ENCODE measurements around the gene NXPE2.
"Not testable (repeated sequence)": the region's sequence is repeated elsewhere in the genome, so short reads cannot be mapped to it uniquely, and the experiment has no call there.

Gene NXPE2

GRCh38 chr11:114678125-114679036 is at the start of gene NXPE2:
TSS of gene NXPE2 (plus strand) at chr11:114678527. CDS start at chr11:114678576, 49 bp downstream.
- no peak within 1 kb of the TSS for H3K4me3 ChIP-seq (ENCODE audit: low read length)
- no peaks in the 10 kb centered on the region for H3K4me1 ChIP-seq (ENCODE audit: control insufficient read depth, insufficient read depth, low read length)
- no peaks in the 10 kb centered on the region for H3K36me3 ChIP-seq (ENCODE audit: control insufficient read depth, insufficient read depth, low read length)
- no peaks in the 10 kb centered on the region for H3K27me3 ChIP-seq (ENCODE audit: control insufficient read depth, insufficient read depth, low read length)
- no peak within 1 kb of the TSS for H3K9ac ChIP-seq (ENCODE audit: low read length)
- H3K27ac ChIP-seq (ENCODE audit: low read depth, low read length) = no peak within 1 kb of the TSS

GRCh38 chr11:114631445-114631965 is 46.8 kb upstream of the NXPE2 start:
- not testable (repeated sequence) for H3K36me3 ChIP-seq (ENCODE audit: control insufficient read depth, insufficient read depth, low read length); H3K4me1 ChIP-seq (ENCODE audit: control insufficient read depth, insufficient read depth, low read length); H3K4me3 ChIP-seq (ENCODE audit: low read length); H3K27me3 ChIP-seq (ENCODE audit: control insufficient read depth, insufficient read depth, low read length); H3K27ac ChIP-seq (ENCODE audit: low read depth, low read length); H3K9ac ChIP-seq (ENCODE audit: low read length)

DNA sequence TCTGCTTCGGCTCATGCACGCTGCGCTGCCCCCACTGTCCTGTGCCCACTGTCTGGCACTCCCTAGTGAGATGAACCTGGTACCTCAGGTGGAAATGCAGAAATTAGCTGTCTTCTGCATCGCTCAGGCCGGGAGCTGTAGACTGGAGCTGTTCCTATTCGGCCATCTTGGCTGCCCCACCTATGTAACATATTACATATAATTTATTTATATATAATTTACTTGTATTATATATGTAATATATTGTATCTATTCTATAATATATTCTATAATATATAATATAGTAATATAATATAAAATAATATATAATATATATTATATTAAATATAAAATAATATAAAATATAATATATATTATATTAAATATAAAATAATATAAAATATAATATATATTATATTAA is 38.9 kb upstream of the NXPE2 start:
- not testable (repeated sequence) for H3K27ac ChIP-seq (ENCODE audit: low read depth, low read length); H3K4me3 ChIP-seq (ENCODE audit: low read length); H3K27me3 ChIP-seq (ENCODE audit: control insufficient read depth, insufficient read depth, low read length); H3K36me3 ChIP-seq (ENCODE audit: control insufficient read depth, insufficient read depth, low read length); H3K4me1 ChIP-seq (ENCODE audit: control insufficient read depth, insufficient read depth, low read length); H3K9ac ChIP-seq (ENCODE audit: low read length)

- Histone ChIP-seq H3K4me1 (ENCODE audit: control insufficient read depth, insufficient read depth, low read length) (no peaks in the 10 kb centered on the region), H3K27me3 (ENCODE audit: control insufficient read depth, insufficient read depth, low read length) (no peaks in the 10 kb centered on the region), H3K4me3 (ENCODE audit: low read length) (peak overlapping the region; percentile 65), H3K27ac (ENCODE audit: low read depth, low read length) (no peak overlapping the region), H3K36me3 (ENCODE audit: control insufficient read depth, insufficient read depth, low read length) (no peaks in the 10 kb centered on the region), H3K9ac (ENCODE audit: low read length) (peak overlapping the region; percentile 62)
Observed at GRCh38 chr11:114650661-114651060, 27.7 kb upstream of the NXPE2 start.

DNA sequence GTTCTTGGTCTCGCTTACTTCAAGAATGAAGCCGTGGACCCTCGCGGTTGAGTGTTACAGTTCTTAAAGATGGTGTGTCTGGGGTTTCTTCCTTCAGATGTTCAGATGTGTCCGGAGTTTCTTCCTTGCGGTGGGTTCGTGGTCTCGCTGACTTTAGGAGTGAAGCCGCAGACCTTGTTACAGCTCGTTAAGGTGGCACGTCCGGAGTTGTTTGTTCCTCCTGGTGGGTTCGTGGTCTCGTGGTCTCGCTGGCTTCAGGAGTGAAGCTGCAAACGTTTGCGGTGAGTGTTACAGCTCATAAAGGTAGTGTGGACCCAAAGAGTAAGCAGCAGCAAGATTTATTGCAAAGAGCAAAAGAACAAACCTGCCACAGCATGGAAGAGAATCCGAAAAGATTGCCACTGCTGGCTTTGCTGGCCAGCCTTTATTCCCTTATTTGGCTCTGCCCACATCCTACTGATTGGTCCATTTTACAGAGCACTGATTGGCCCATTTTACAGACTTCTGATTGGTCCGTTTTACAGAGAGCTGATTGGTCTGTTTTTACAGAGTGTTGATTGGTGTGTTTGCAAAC is 27.1 kb upstream of the NXPE2 start:
- Histone ChIP-seq H3K27ac (ENCODE audit: low read depth, low read length) (no peak overlapping the region), H3K36me3 (ENCODE audit: control insufficient read depth, insufficient read depth, low read length) (no peaks in the 10 kb centered on the region), H3K4me1 (ENCODE audit: control insufficient read depth, insufficient read depth, low read length) (no peaks in the 10 kb centered on the region), H3K4me3 (ENCODE audit: low read length) (peak overlapping the region; percentile 21), H3K9ac (ENCODE audit: low read length) (no peak overlapping the region), H3K27me3 (ENCODE audit: control insufficient read depth, insufficient read depth, low read length) (no peaks in the 10 kb centered on the region)

GRCh38 chr11:114653148-114653547 is 25.2 kb upstream of the NXPE2 start:
- no peak overlapping the region for H3K27ac ChIP-seq (ENCODE audit: low read depth, low read length)

GRCh38 chr11:114664641-114665040 is 13.7 kb upstream of the NXPE2 start:
- Histone ChIP-seq H3K36me3 (ENCODE audit: control insufficient read depth, insufficient read depth, low read length) (no peaks in the 10 kb centered on the region), H3K27me3 (ENCODE audit: control insufficient read depth, insufficient read depth, low read length) (no peaks in the 10 kb centered on the region), H3K4me1 (ENCODE audit: control insufficient read depth, insufficient read depth, low read length) (no peaks in the 10 kb centered on the region), H3K9ac (ENCODE audit: low read length) (no peak overlapping the region), H3K4me3 (ENCODE audit: low read length) (no peak overlapping the region), H3K27ac (ENCODE audit: low read depth, low read length) (no peak overlapping the region)

More at GRCh38 chr11:114653148-114653547, 25.2 kb upstream of the NXPE2 start:
- Histone ChIP-seq H3K4me1 (ENCODE audit: control insufficient read depth, insufficient read depth, low read length) (no peaks in the 10 kb centered on the region), H3K4me3 (ENCODE audit: low read length) (no peak overlapping the region), H3K36me3 (ENCODE audit: control insufficient read depth, insufficient read depth, low read length) (no peaks in the 10 kb centered on the region), H3K9ac (ENCODE audit: low read length) (no peak overlapping the region), H3K27me3 (ENCODE audit: control insufficient read depth, insufficient read depth, low read length) (no peaks in the 10 kb centered on the region)

DNA sequence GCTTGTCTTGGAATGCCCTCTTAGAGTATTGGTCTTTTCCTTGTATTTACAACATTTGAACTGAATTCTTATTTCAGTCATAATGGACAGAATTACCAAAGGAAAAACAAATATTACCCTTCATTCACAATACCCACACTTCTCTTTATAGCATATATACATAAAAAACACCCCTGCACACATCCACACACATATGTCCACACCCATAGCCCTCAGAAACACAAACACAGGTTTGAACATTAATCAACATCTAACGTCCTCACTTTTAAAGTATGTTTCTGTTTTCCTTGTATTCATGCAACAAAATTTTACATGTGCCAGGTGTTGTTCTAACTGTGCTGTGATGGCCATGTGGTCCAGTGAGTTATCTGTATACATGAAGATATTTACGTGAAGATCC is 11.6 kb upstream of the NXPE2 start:
- no peak overlapping the region for H3K4me3 ChIP-seq (ENCODE audit: low read length)
- H3K36me3 ChIP-seq (ENCODE audit: control insufficient read depth, insufficient read depth, low read length) = no peaks in the 10 kb centered on the region
- no peaks in the 10 kb centered on the region for H3K27me3 ChIP-seq (ENCODE audit: control insufficient read depth, insufficient read depth, low read length)
- H3K9ac ChIP-seq (ENCODE audit: low read length) = no peak overlapping the region
- no peaks in the 10 kb centered on the region for H3K4me1 ChIP-seq (ENCODE audit: control insufficient read depth, insufficient read depth, low read length)
- no peak overlapping the region for H3K27ac ChIP-seq (ENCODE audit: low read depth, low read length)

- H3K27me3 ChIP-seq (ENCODE audit: control insufficient read depth, insufficient read depth, low read length) = no peaks in the 10 kb centered on the region
- no peak overlapping the region for H3K27ac ChIP-seq (ENCODE audit: low read depth, low read length)
- H3K4me1 ChIP-seq (ENCODE audit: control insufficient read depth, insufficient read depth, low read length) = no peaks in the 10 kb centered on the region
- no peaks in the 10 kb centered on the region for H3K36me3 ChIP-seq (ENCODE audit: control insufficient read depth, insufficient read depth, low read length)
- no peak overlapping the region for H3K9ac ChIP-seq (ENCODE audit: low read length)
- no peak overlapping the region for H3K4me3 ChIP-seq (ENCODE audit: low read length)
Observed at GRCh38 chr11:114668109-114668508, 10.2 kb upstream of the NXPE2 start.

DNA sequence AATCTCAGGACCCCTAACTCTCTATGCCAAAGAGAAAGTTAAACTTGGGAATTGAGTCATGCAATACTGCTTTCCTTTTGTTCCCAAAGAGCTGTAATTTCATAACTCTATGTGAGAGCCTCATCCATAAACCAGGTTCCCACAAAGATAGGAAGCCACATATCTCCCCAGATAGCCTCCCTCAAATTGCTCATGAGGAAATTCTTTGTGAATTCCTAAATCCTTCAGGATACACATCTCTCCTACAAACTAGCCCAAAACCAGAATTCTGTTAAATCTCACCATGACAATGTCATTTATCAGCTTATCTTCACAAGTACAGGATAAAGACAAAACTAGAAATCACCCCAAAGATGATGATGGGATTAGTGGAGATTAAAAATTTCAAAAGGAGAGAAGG is 4.7 kb upstream of the NXPE2 start:
- Histone ChIP-seq H3K27me3 (ENCODE audit: control insufficient read depth, insufficient read depth, low read length) (no peaks in the 10 kb centered on the region), H3K9ac (ENCODE audit: low read length) (no peak overlapping the region), H3K27ac (ENCODE audit: low read depth, low read length) (no peak overlapping the region), H3K4me1 (ENCODE audit: control insufficient read depth, insufficient read depth, low read length) (no peaks in the 10 kb centered on the region), H3K4me3 (ENCODE audit: low read length) (no peak overlapping the region), H3K36me3 (ENCODE audit: control insufficient read depth, insufficient read depth, low read length) (no peaks in the 10 kb centered on the region)

GRCh38 chr11:114679505-114679904 is 1.2 kb downstream of the NXPE2 start:
- H3K9ac ChIP-seq (ENCODE audit: low read length) = no peak overlapping the region

DNA sequence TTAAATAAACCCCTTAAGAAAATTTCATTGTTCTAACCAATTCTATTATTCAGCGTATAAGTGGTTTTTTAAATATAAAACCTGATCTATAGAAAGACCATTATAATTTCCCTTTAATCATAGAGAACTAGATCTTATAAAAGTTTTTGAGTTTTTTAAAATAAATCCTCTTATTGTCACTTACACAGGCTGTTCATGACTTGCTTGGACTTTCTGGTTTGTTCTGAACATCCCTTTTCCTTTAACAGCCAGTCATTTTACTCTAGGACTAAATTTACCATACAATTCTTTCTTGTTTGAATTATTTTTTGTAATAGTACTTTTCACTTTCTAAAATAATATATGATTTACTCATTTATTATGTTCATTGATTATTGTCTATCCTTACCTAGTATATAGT is 4.7 kb downstream of the NXPE2 start:
- Histone ChIP-seq H3K27ac (ENCODE audit: low read depth, low read length) (no peak overlapping the region), H3K36me3 (ENCODE audit: control insufficient read depth, insufficient read depth, low read length) (no peaks in the 10 kb centered on the region), H3K4me3 (ENCODE audit: low read length) (no peak overlapping the region), H3K27me3 (ENCODE audit: control insufficient read depth, insufficient read depth, low read length) (no peaks in the 10 kb centered on the region), H3K9ac (ENCODE audit: low read length) (no peak overlapping the region), H3K4me1 (ENCODE audit: control insufficient read depth, insufficient read depth, low read length) (no peaks in the 10 kb centered on the region)

More at GRCh38 chr11:114679505-114679904, 1.2 kb downstream of the NXPE2 start:
- Histone ChIP-seq H3K4me1 (ENCODE audit: control insufficient read depth, insufficient read depth, low read length) (no peaks in the 10 kb centered on the region), H3K36me3 (ENCODE audit: control insufficient read depth, insufficient read depth, low read length) (no peaks in the 10 kb centered on the region), H3K4me3 (ENCODE audit: low read length) (no peak overlapping the region), H3K27me3 (ENCODE audit: control insufficient read depth, insufficient read depth, low read length) (no peaks in the 10 kb centered on the region), H3K27ac (ENCODE audit: low read depth, low read length) (no peak overlapping the region)
